ENCODE results near the gene ARL6.

The ARL6 gene, protein sequence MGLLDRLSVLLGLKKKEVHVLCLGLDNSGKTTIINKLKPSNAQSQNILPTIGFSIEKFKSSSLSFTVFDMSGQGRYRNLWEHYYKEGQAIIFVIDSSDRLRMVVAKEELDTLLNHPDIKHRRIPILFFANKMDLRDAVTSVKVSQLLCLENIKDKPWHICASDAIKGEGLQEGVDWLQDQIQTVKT

DNA sequence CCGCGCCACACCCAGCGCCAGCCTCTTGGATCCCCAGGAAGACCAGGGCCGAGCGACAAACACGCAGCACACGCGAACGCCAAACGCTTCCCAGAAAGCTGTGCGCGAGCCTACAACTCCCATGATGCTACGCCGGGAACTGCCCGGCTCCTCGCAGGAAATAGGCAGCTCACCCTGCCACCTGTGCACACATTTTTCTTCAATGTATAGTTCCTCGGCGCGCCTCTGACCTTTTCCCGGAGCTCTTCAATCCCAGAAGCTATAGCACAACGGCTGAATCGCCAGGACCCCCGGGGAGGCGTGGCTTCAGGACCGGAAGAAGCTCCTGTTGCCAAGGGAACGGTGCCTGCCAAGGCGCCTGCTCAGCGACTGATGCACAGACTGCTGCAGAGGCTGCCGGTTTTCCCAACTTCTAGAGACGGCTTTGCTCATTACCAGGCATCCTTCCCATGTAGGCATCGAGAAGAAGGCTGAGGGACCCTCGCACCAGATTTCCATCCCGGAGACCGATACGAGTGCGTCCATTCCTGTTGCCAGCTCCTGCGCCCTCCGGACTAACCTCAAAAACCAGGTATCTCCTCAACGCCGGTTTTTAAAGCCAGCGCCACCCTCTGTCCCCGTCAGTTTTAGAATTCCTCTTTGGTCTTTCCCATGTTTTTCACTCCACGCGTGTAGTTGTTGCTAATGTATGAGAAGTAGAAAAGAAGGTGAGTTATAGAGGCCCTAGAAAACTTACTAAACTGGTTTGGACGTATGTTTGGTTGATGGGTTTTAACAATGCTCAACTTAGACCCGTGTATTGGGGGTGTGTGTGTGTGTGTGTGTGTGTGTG lies at the start of gene ARL6:
Gene ARL6, plus strand, starts transcription at position 352 of the 832 bp plus-strand sequence. CDS start 3,350 bp downstream, outside the sequence.
- TF ChIP-seq, protein P1, sequence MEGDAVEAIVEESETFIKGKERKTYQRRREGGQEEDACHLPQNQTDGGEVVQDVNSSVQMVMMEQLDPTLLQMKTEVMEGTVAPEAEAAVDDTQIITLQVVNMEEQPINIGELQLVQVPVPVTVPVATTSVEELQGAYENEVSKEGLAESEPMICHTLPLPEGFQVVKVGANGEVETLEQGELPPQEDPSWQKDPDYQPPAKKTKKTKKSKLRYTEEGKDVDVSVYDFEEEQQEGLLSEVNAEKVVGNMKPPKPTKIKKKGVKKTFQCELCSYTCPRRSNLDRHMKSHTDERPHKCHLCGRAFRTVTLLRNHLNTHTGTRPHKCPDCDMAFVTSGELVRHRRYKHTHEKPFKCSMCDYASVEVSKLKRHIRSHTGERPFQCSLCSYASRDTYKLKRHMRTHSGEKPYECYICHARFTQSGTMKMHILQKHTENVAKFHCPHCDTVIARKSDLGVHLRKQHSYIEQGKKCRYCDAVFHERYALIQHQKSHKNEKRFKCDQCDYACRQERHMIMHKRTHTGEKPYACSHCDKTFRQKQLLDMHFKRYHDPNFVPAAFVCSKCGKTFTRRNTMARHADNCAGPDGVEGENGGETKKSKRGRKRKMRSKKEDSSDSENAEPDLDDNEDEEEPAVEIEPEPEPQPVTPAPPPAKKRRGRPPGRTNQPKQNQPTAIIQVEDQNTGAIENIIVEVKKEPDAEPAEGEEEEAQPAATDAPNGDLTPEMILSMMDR (IDR thresholded peaks at IDR 0.05), result peak; percentile 46

DNA sequence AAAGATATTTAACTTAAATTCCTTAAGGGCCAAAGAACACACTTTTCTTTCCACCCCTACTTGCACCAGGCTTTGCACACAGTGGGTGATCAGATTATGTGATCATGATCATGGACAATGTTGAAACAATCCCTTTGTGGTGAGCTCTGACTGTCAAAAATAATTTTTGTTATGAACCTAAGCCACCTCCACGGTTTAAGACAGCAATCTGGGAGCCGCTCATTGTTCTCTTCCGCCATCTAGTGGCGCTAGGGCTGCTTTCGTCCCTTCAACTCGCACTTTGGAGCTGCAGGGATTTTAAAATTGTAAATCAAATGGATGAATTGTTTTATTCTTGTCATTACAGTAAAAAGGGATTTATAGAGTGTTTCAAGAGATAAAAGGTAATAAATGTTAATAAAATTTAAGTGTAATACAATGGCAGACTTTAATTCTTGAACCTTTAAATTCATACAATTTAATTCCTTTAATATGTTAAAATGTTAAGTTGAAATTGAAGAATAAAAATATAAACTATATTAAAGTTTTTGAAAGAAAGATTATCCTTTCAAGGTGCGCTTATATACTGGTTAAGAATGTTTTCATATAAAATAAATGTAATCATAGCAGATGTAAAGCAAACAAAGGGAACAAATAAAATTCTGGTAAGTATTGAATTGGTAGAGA lies 45.3 kb upstream of the ARL6 start:
- TF ChIP-seq, protein P1 (IDR thresholded peaks at IDR 0.05), result peak; percentile 96

DNA sequence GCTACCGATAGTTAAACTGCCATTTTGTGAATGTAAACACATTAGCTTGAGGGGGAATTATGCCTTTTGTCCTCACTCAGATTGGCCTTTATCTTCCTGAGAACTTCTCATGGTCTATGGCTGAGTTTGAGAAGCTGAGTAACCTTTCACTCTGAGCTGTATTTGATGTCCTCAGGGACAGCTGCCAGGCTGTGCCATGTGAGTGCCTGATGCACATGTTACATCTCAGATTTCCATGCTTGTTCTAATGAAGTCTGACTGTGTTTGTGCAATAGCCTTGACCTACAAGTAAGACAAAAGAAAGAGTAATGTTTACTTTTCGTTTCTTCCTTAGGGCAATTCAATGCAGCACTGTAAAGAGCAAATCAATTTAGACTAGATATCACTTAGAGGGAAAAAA lies 44.1 kb upstream of the ARL6 start:
- TF ChIP-seq, protein P1 (IDR thresholded peaks at IDR 0.05), result no peak

DNA sequence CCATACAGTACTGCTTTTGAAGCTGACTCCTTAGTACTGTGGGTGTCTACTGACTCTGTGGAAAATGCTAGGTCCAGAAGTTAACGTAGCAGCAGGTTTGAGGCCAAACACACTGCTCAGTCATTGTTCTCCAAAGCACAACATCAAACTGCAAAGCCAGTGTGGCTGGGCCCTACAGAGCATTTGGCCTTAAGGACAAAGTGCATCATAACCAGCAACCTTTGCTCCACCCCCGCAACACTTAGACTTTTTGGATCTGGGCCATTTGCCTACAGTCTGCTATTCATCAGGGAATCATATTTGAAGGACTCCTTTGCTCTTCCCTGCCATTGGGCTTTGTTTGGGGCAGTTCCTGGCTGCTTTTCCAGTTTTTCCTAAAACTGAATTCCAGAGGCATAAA lies 43.1 kb upstream of the ARL6 start:
- TF ChIP-seq, protein P1 (IDR thresholded peaks at IDR 0.05), result no peak

DNA sequence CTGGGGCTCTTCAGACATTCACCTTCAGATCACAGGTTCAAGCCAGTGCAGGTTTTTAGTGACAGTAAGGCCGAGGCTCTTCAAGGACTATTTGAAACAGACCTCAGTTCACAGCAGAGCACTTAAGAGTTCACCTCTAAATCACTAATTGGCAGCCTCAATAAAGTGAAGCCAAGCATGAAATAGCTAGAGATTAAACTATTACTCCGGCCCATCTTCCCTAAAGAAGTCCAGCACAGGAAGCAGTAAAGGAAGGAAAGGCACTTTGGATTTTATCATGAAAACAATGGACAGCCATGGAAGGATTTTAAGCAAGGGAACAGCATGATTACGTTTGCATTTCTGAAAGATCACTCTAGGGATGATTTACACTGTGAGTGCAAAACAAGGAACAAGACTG lies 27.6 kb upstream of the ARL6 start:
- TF ChIP-seq, protein P1 (IDR thresholded peaks at IDR 0.05), result no peak

DNA sequence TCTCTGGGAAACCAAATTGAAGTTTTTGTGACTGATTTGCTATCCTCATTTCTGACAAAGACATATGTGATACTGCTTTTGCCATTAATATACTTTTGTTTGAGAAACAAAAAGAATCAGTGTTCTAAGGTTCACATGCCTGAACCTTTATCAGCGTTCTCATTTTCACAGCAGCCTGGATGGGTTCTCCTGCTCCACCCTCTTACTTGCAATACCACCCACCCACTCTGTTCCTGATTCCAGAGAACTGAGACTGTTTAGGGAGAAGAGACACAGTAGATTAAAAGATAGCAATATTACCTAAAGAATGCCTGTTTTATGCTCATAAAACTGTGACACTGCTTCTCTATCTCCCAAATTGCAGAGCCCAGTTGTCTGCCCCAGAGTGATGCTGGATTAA lies 25.8 kb upstream of the ARL6 start:
- TF ChIP-seq, protein P1 (IDR thresholded peaks at IDR 0.05), result no peak

DNA sequence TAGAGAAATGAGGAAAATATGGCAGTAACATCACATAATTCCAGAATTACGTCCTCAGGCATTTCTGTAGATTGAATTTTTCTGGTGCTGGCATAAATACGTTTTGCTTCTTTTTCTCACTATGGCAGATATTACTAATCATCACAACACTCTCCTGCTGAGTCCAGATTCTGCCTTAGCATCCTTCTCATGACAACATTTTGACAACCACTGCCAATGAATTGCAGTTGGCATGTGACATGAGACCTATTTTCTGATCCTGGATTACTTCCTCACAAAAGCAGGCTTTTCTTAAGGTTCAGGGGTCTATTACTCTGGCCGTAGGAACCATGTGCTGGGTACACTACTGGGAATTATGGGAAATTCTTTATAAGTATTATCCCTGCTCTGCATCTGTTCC lies 22.5 kb upstream of the ARL6 start:
- TF ChIP-seq, protein P1 (IDR thresholded peaks at IDR 0.05), result no peak

Data from LNCAP (cell line).